CD4-positive, alpha-beta T cell treated with Interleukin-1 beta for 1 hour (primary cell): Measurements from ENCODE around the gene XPNPEP1.

ENCODE experiments used
- DNase-seq, 2 donors: peaks; one replicate each; pipeline ENCODE4 v3.0.0-alpha.2; 2020 to 2022

XPNPEP1 gene

DNA sequence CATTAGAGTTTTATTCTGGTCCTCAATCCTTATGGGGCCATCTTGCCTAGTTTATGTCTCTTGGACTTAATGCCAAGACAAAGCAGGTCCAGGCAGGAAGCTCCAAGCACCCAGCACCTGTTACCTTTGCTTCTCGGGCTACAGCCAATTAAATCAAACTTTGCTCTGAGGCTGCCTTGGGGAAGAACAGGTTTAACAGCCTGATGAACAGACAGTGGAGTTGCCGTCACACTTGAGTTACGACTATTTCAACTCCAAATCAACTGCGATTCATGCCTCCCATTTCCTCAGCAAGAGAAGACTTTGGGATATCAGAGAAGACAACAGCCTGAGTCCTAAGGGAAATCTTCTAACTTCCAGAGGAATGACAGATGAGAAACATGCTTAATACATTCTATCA, 62.2 kb downstream of the XPNPEP1 start:
- DNase-seq: no peak

DNA sequence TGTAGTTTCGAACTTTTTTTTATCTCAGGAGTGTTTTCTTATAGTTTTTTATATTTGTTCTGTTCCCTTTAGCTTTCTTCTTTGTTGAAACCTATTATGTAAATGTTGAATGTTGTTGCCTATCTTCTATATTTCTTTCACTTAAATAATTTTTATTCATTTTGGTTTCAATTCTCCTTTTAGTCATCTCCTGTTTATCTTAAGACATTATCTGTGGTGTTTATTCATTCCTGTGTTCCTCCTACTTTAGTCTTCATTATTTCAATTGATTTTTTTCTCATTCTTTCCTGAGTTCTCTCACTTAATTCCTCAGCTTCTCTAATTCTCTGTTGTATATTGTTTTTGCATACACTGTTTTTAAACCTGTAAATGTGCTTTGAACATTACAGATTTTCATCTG, 64.1 kb downstream of the XPNPEP1 start:
- DNase-seq: no peak

DNA sequence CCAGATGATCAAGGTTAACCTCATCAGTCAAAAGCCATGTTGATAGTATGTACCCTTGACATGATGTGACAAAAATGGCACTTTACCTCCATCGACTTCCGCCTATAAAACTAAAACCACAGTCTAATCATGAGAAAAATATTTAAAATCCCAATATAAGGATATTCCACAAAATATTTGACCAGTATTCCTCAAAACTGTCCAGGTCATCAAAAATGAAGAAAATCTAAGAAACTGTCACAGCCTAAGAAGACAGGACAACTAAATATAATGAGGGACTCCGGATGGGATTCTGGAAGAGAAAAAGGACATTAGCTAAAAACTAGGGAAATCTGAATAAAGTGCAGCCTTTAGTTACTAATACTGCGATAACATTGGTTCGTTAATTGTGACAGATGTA, 67.6 kb downstream of the XPNPEP1 start:
- no peak for DNase-seq

GRCh38 chr10:109853921-109854320, 69.4 kb downstream of the XPNPEP1 start:
- no peak for DNase-seq

- peak; percentile 55 to 65 for DNase-seq
Measured at GRCh38 chr10:109852475-109853037, 70.8 kb downstream of the XPNPEP1 start.

- DNase-seq: no peak
Measured at GRCh38 chr10:109851616-109852474, 71.5 kb downstream of the XPNPEP1 start.

DNA sequence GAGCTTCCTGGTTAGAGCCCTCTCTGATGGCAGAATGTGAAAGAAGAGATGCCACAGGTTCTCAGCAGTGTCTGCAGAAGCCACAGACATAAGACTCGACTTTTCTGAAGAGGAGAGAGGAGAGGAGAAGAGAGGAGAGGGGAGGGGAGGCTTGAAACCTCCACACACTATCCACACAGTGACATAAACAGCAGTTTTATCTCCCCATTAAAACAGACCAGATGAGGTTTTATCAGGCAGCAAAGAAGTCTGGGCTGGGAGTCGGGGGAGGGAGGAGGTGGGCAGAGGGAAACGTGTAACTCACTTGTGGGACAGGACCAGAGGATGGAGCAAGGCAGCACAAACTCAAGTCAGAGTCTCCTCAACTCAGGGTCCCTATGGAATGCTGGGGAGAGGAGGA, 76.5 kb downstream of the XPNPEP1 start:
- DNase-seq: no peak

DNA sequence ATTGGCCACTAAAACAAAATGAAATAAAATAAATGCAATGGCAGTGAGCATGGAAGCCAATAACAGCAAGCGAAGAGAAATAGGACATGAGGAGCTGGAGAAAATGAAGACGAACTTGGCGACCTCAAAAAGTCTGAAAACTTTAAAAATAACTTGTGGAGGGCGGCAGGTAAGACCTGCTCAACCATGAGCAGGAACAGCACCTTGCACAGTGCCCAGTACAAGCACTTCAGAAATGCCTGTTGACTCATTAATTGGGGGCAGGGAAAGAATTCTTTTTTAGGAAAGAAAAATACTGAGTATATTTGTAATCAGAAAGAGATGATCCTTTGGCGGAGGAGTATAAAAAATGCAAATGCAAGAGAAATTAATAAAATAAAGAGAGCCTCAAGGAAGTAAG, 78.0 kb downstream of the XPNPEP1 start:
- no peak for DNase-seq

- no peak for DNase-seq
Measured at GRCh38 chr10:109838592-109839244, 84.6 kb downstream of the XPNPEP1 start.

DNA sequence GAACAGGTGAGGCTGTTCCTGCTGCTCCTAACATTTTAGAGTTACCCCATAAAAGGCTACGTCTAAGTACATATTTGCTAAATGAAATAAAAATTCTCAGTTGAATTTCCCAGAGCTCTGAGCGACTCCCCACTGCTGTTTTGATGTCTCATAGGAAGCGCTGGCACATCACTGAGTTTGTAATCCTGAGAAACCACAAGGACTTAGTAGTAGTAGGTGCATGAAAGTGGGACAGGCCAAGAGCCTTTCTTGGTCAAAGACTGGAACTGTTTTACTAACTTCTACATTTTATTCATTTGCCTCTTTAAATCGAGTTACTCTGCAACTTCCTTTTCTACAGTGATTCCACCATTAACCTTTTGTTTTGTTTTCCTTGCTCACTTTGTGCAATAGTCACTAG, 85.9 kb downstream of the XPNPEP1 start:
- no peak for DNase-seq

GRCh38 chr10:109835257-109835656, 88.1 kb downstream of the XPNPEP1 start:
- no peak for DNase-seq

DNA sequence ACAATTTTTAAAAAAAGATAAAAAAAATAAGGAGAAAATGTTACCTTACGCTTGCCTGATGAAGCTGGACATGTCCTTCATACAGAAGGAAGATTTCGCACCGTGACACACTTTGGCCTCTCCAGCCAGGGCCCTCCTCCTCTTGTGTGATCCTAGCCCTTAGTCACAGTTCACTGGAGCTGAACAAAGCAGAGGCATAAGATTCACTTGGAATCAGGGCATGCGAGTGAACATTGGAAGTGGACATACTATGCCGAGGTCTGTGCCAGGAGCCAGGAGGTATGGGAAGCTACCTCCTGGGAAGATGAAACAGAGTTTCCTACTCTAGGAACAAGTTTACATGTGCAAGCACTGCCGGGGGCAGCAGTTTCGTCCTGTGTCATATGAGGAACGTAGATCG, 91.5 kb downstream of the XPNPEP1 start:
- no peak for DNase-seq

GRCh38 chr10:109824206-109824605, 99.1 kb downstream of the XPNPEP1 start:
- no peak for DNase-seq

GRCh38 chr10:109823196-109823595, 100.1 kb downstream of the XPNPEP1 start:
- no peak for DNase-seq

- no peak for DNase-seq
Measured at GRCh38 chr10:109821672-109822071, 101.6 kb downstream of the XPNPEP1 start.

DNA sequence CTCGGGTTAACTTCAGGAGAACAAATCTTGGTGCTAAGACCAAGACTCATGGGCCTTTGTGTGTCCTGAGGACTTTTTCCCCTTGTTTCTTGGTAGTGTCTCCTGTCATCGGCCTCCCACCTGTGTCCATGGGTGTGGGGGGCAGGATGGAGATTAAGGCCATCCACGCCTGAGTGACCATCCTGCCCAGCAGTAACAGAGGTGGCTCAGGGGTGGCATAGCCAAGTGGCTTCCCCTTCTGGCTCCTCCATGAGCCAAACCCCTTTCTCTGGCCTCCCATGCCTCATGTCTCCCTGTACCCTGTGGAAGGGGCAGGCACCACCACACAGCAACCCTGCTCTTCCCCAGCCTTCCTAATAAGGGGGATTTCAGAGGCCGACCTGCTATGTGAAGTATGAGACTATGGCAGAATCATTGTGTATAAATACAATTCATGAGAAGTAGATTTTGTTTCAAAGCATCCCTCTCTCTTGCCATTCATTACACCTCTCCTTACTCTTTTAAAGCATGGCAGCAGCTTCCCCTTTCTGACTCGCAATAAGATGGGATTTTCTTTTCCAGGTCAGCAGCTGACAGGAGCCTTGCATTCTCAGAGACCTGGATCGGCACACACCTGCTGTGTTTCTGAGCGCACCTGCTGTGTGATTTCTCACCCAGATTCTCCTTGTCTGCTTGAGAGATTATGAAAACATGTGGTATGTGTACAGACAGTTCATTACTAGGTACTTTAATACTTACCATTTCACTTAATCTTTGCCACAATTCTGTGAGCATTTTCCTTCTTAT, 102.5 kb downstream of the XPNPEP1 start:
- no peak for DNase-seq

GRCh38 chr10:109819807-109820206, 103.5 kb downstream of the XPNPEP1 start:
- no peak for DNase-seq
